ENCODE measurements around the gene NUMB.

Gene NUMB

GRCh38 chr14:73225496-73225895 is 232.8 kb downstream of the NUMB start:
- no peak for TF ChIP-seq CTCF (IDR thresholded peaks at IDR 0.05; ENCODE audit: borderline replicate concordance, insufficient read depth, low read depth, low read length)
- no peak overlapping the region for H3K4me3 ChIP-seq (ENCODE audit: low read depth, low read length)
